ENCODE data around the gene ACSL1.

Gene ACSL1

DNA sequence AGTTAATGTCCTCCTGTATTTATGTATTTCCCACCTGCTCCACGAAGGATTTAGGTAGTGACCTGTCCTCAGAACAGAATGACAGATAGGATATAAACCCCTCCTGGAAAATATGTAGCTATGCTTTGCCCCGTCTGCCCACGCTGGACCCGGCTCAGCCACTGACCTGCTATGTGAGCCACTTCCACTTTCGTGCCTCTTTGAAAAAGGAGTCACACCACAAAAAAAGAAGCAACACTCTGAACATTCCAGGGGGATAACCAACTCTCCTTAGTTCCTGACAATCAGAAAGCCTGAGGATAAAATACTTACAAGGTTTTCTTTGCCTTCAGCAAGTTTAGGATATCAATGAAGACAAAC, 11.1 kb downstream of the ACSL1 start:
- peaks cover 16% of the 10 kb centered on the region in 2 donors for H3K4me1 ChIP-seq (ENCODE audit: control insufficient read depth in 1 of 2, insufficient read depth in 2 of 2, low read length in 2 of 2)
- no peaks in the 10 kb centered on the region for H3K36me3 ChIP-seq (ENCODE audit: control insufficient read depth in 1 of 2, insufficient read depth in 2 of 2, low read length in 2 of 2)
- no peak overlapping the region for H3K27ac ChIP-seq (ENCODE audit: low read depth, low read length)
- H3K9ac ChIP-seq (ENCODE audit: low read depth in 1 of 2, low read length in 2 of 2) = peak overlapping the region; percentile 5 to 20
- H3K4me3 ChIP-seq (ENCODE audit: low read depth in 1 of 2, low read length in 2 of 2) = peak overlapping the region; percentile 38 to 44
- H3K27me3 ChIP-seq (ENCODE audit: control insufficient read depth in 1 of 2, insufficient read depth in 2 of 2, low read length in 2 of 2) = no peaks in the 10 kb centered on the region
- H3K9me3 ChIP-seq (ENCODE audit: control insufficient read depth in 1 of 2, low read length in 2 of 2) = no peaks in the 10 kb centered on the region

DNA sequence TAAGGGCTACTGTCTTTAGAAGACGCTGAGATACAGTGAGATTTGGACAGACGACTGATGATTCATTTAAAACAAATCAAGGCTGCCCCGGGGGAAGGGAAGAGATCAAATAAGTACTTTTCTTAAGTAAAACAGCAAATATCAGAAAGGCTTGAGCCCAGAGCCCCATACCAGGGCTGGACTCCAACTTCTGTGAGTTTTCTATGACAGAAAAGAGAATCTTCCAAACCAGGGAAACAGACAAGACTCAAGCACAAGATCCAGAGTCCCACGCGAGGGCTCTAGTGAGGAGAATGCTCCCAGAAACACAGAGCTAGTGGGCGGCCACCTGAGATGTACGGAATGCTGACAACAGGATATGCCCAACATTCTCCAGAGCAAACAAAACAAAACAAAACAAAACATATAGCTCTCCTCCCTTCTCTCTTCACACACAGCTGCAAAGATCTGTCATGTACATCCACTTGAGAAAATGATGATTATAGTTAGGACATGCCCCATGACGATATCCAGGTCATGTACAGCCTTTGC, 13.1 kb downstream of the ACSL1 start:
- no peaks in the 10 kb centered on the region for H3K9me3 ChIP-seq (ENCODE audit: control insufficient read depth in 1 of 2, low read length in 2 of 2)
- no peak overlapping the region for H3K4me3 ChIP-seq (ENCODE audit: low read depth in 1 of 2, low read length in 2 of 2)
- H3K4me1 ChIP-seq (ENCODE audit: control insufficient read depth in 1 of 2, insufficient read depth in 2 of 2, low read length in 2 of 2) = peaks cover 17 to 20% of the 10 kb centered on the region in 2 donors
- H3K9ac ChIP-seq (ENCODE audit: low read depth in 1 of 2, low read length in 2 of 2) = no peak overlapping the region
- no peaks in the 10 kb centered on the region for H3K36me3 ChIP-seq (ENCODE audit: control insufficient read depth in 1 of 2, insufficient read depth in 2 of 2, low read length in 2 of 2)
- H3K27ac ChIP-seq (ENCODE audit: low read depth, low read length) = no peak overlapping the region
- H3K27me3 ChIP-seq (ENCODE audit: control insufficient read depth in 1 of 2, insufficient read depth in 2 of 2, low read length in 2 of 2) = no peaks in the 10 kb centered on the region

GRCh38 chr4:184812199-184812542, 13.6 kb downstream of the ACSL1 start:
- Histone ChIP-seq H3K36me3 (ENCODE audit: control insufficient read depth in 1 of 2, insufficient read depth in 2 of 2, low read length in 2 of 2) (no peaks in the 10 kb centered on the region), H3K27ac (ENCODE audit: low read depth, low read length) (no peak overlapping the region), H3K4me3 (ENCODE audit: low read depth in 1 of 2, low read length in 2 of 2) (no peak overlapping the region), H3K9ac (ENCODE audit: low read depth in 1 of 2, low read length in 2 of 2) (no peak overlapping the region), H3K27me3 (ENCODE audit: control insufficient read depth in 1 of 2, insufficient read depth in 2 of 2, low read length in 2 of 2) (no peaks in the 10 kb centered on the region), H3K9me3 (ENCODE audit: control insufficient read depth in 1 of 2, low read length in 2 of 2) (no peaks in the 10 kb centered on the region), H3K4me1 (ENCODE audit: control insufficient read depth in 1 of 2, insufficient read depth in 2 of 2, low read length in 2 of 2) (peaks cover 20% of the 10 kb centered on the region in 2 donors)

DNA sequence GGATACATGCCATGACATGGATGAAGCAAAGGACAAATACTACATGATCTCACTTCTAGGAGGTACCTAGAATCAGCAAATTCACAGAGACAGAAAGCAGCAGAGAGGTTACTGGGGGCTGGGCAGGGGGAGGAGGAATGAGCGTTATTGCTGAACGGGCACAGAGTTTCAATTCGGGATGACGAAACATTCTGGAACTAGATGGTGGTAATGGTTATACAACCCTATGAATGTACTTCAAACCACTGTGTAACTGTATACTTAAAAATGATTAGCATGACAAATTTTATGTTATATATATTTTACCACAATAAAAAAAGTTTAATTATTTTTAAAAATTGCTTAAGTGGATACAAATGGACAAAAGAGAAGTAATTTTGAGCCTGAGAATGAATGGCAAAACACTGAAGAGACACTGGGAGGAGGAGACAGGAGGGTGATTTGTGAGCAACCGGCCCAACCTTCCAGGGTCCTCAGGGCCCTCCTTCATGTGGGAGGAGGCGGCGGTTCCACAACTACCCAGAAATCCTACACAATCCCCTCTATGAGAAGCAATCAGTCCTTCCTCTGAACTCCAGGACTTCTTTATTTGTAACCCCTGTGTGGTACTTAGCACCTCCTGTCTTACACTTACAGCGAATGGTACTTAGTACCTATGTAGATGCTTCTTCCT, 14.1 kb downstream of the ACSL1 start:
- H3K9ac ChIP-seq (ENCODE audit: low read depth in 1 of 2, low read length in 2 of 2) = no peak overlapping the region
- peaks cover 20% of the 10 kb centered on the region in 2 donors for H3K4me1 ChIP-seq (ENCODE audit: control insufficient read depth in 1 of 2, insufficient read depth in 2 of 2, low read length in 2 of 2)
- H3K27me3 ChIP-seq (ENCODE audit: control insufficient read depth in 1 of 2, insufficient read depth in 2 of 2, low read length in 2 of 2) = no peaks in the 10 kb centered on the region
- no peaks in the 10 kb centered on the region for H3K36me3 ChIP-seq (ENCODE audit: control insufficient read depth in 1 of 2, insufficient read depth in 2 of 2, low read length in 2 of 2)
- H3K9me3 ChIP-seq (ENCODE audit: control insufficient read depth in 1 of 2, low read length in 2 of 2) = no peaks in the 10 kb centered on the region
- no peak overlapping the region for H3K4me3 ChIP-seq (ENCODE audit: low read depth in 1 of 2, low read length in 2 of 2)
- no peak overlapping the region for H3K27ac ChIP-seq (ENCODE audit: low read depth, low read length)

GRCh38 chr4:184810720-184811119, 15.0 kb downstream of the ACSL1 start:
- H3K9me3 ChIP-seq (ENCODE audit: control insufficient read depth in 1 of 2, low read length in 2 of 2) = no peaks in the 10 kb centered on the region
- no peak overlapping the region for H3K27ac ChIP-seq (ENCODE audit: low read depth, low read length)
- no peak overlapping the region for H3K4me3 ChIP-seq (ENCODE audit: low read depth in 1 of 2, low read length in 2 of 2)
- peaks cover 23 to 26% of the 10 kb centered on the region in 2 donors for H3K4me1 ChIP-seq (ENCODE audit: control insufficient read depth in 1 of 2, insufficient read depth in 2 of 2, low read length in 2 of 2)
- H3K27me3 ChIP-seq (ENCODE audit: control insufficient read depth in 1 of 2, insufficient read depth in 2 of 2, low read length in 2 of 2) = no peaks in the 10 kb centered on the region
- H3K9ac ChIP-seq (ENCODE audit: low read depth in 1 of 2, low read length in 2 of 2) = no peak overlapping the region
- no peaks in the 10 kb centered on the region for H3K36me3 ChIP-seq (ENCODE audit: control insufficient read depth in 1 of 2, insufficient read depth in 2 of 2, low read length in 2 of 2)

- H3K27ac ChIP-seq (ENCODE audit: low read depth, low read length) = no peak overlapping the region
- H3K36me3 ChIP-seq (ENCODE audit: control insufficient read depth in 1 of 2, insufficient read depth in 2 of 2, low read length in 2 of 2) = no peaks in the 10 kb centered on the region
- no peaks in the 10 kb centered on the region for H3K9me3 ChIP-seq (ENCODE audit: control insufficient read depth in 1 of 2, low read length in 2 of 2)
- H3K4me1 ChIP-seq (ENCODE audit: control insufficient read depth in 1 of 2, insufficient read depth in 2 of 2, low read length in 2 of 2) = peaks cover 14 to 17% of the 10 kb centered on the region in 2 donors
- H3K9ac ChIP-seq (ENCODE audit: low read depth in 1 of 2, low read length in 2 of 2) = no peak overlapping the region
- no peak overlapping the region for H3K4me3 ChIP-seq (ENCODE audit: low read depth in 1 of 2, low read length in 2 of 2)
- H3K27me3 ChIP-seq (ENCODE audit: control insufficient read depth in 1 of 2, insufficient read depth in 2 of 2, low read length in 2 of 2) = no peaks in the 10 kb centered on the region
Observed at GRCh38 chr4:184808713-184809050, 17.1 kb downstream of the ACSL1 start.

- no peak overlapping the region for H3K27ac ChIP-seq (ENCODE audit: low read depth, low read length)
- H3K4me3 ChIP-seq (ENCODE audit: low read depth in 1 of 2, low read length in 2 of 2) = no peak overlapping the region
- peaks cover 14 to 17% of the 10 kb centered on the region in 2 donors for H3K4me1 ChIP-seq (ENCODE audit: control insufficient read depth in 1 of 2, insufficient read depth in 2 of 2, low read length in 2 of 2)
- H3K27me3 ChIP-seq (ENCODE audit: control insufficient read depth in 1 of 2, insufficient read depth in 2 of 2, low read length in 2 of 2) = no peaks in the 10 kb centered on the region
- no peak overlapping the region for H3K9ac ChIP-seq (ENCODE audit: low read depth in 1 of 2, low read length in 2 of 2)
- no peaks in the 10 kb centered on the region for H3K36me3 ChIP-seq (ENCODE audit: control insufficient read depth in 1 of 2, insufficient read depth in 2 of 2, low read length in 2 of 2)
- H3K9me3 ChIP-seq (ENCODE audit: control insufficient read depth in 1 of 2, low read length in 2 of 2) = no peaks in the 10 kb centered on the region
Observed at GRCh38 chr4:184807797-184808712, 17.7 kb downstream of the ACSL1 start.

- Histone ChIP-seq H3K9me3 (ENCODE audit: control insufficient read depth in 1 of 2, low read length in 2 of 2) (no peaks in the 10 kb centered on the region), H3K4me1 (ENCODE audit: control insufficient read depth in 1 of 2, insufficient read depth in 2 of 2, low read length in 2 of 2) (peaks cover 14 to 17% of the 10 kb centered on the region in 2 donors), H3K36me3 (ENCODE audit: control insufficient read depth in 1 of 2, insufficient read depth in 2 of 2, low read length in 2 of 2) (no peaks in the 10 kb centered on the region), H3K27ac (ENCODE audit: low read depth, low read length) (no peak overlapping the region), H3K9ac (ENCODE audit: low read depth in 1 of 2, low read length in 2 of 2) (no peak overlapping the region), H3K4me3 (ENCODE audit: low read depth in 1 of 2, low read length in 2 of 2) (no peak overlapping the region), H3K27me3 (ENCODE audit: control insufficient read depth in 1 of 2, insufficient read depth in 2 of 2, low read length in 2 of 2) (no peaks in the 10 kb centered on the region)
Observed at GRCh38 chr4:184807256-184807655, 18.5 kb downstream of the ACSL1 start.

GRCh38 chr4:184806711-184807110, 19.1 kb downstream of the ACSL1 start:
- Histone ChIP-seq H3K4me3 (ENCODE audit: low read depth in 1 of 2, low read length in 2 of 2) (no peak overlapping the region), H3K27me3 (ENCODE audit: control insufficient read depth in 1 of 2, insufficient read depth in 2 of 2, low read length in 2 of 2) (no peaks in the 10 kb centered on the region), H3K9ac (ENCODE audit: low read depth in 1 of 2, low read length in 2 of 2) (no peak overlapping the region), H3K9me3 (ENCODE audit: control insufficient read depth in 1 of 2, low read length in 2 of 2) (no peaks in the 10 kb centered on the region), H3K27ac (ENCODE audit: low read depth, low read length) (no peak overlapping the region), H3K4me1 (ENCODE audit: control insufficient read depth in 1 of 2, insufficient read depth in 2 of 2, low read length in 2 of 2) (peaks cover 14 to 17% of the 10 kb centered on the region in 2 donors), H3K36me3 (ENCODE audit: control insufficient read depth in 1 of 2, insufficient read depth in 2 of 2, low read length in 2 of 2) (no peaks in the 10 kb centered on the region)

GRCh38 chr4:184806229-184806550, 19.6 kb downstream of the ACSL1 start:
- no peak overlapping the region for H3K9ac ChIP-seq (ENCODE audit: low read depth in 1 of 2, low read length in 2 of 2)
- peaks cover 14 to 17% of the 10 kb centered on the region in 2 donors for H3K4me1 ChIP-seq (ENCODE audit: control insufficient read depth in 1 of 2, insufficient read depth in 2 of 2, low read length in 2 of 2)
- no peaks in the 10 kb centered on the region for H3K27me3 ChIP-seq (ENCODE audit: control insufficient read depth in 1 of 2, insufficient read depth in 2 of 2, low read length in 2 of 2)
- H3K27ac ChIP-seq (ENCODE audit: low read depth, low read length) = no peak overlapping the region
- no peaks in the 10 kb centered on the region for H3K36me3 ChIP-seq (ENCODE audit: control insufficient read depth in 1 of 2, insufficient read depth in 2 of 2, low read length in 2 of 2)
- no peak overlapping the region for H3K4me3 ChIP-seq (ENCODE audit: low read depth in 1 of 2, low read length in 2 of 2)
- H3K9me3 ChIP-seq (ENCODE audit: control insufficient read depth in 1 of 2, low read length in 2 of 2) = no peaks in the 10 kb centered on the region
